ENCODE measurements around the gene UBE4B. TPM values are rescaled to one million over a fixed set of nuclear protein-coding genes. Genes with fewer than 3 reads are reported as not detected.

UBE4B gene
- total and polyA plus RNA-seq, 4 experiments from 2014 or later: 4.6 to 47.6 (median 26.9) TPM

GRCh38 chr1:10160173-10160572 lies 127.4 kb downstream of the UBE4B start:
- H3K9me3 ChIP-seq (ENCODE audit: control insufficient read depth in 1 of 2, low read length in 2 of 2): no peaks in the 10 kb centered on the region
- no peak overlapping the region for H3K4me3 Mint-ChIP-seq
- intact Hi-C loops (cut with micrococcal nuclease): no loop called here
- H3K27me3 ChIP-seq (ENCODE audit: insufficient read depth, low read length): no peaks in the 10 kb centered on the region
- CTCF ChIA-PET (ENCODE audit: partially characterized antibody): no interaction called here
- no peak for DNase-seq
- H3K27ac ChIP-seq (ENCODE audit: low read depth, low read length): no peak overlapping the region
- H3K27me3 Mint-ChIP-seq: no peaks in the 10 kb centered on the region
- POLR2A ChIA-PET (ENCODE audit: partially characterized antibody): no interaction called here
- peaks cover 0 to 2% (median 0%) of the 10 kb centered on the region in 8 donors for H3K9me3 Mint-ChIP-seq
- peaks cover 28 to 51% of the 10 kb centered on the region in 2 donors for H3K36me3 Mint-ChIP-seq
- no peaks in the 10 kb centered on the region for H3K4me1 ChIP-seq (ENCODE audit: insufficient read depth, low read length)
- no peaks in the 10 kb centered on the region for H3K4me1 Mint-ChIP-seq
- peak overlapping the region in 1 of 7 donors; percentile 11 for H3K27ac Mint-ChIP-seq
- H3K4me3 ChIP-seq (ENCODE audit: low read length in 2 of 2): no peak overlapping the region
- peaks cover 25% of the 10 kb centered on the region for H3K36me3 ChIP-seq (ENCODE audit: insufficient read depth, low read length)

GRCh38 chr1:10160907-10161490 lies 128.2 kb downstream of the UBE4B start:
- intact Hi-C loops (cut with micrococcal nuclease): loop anchor here (1.0 kb wide), 1 partner anchor 13 kb away; no protein-coding TSS in a partner anchor
- no peaks in the 10 kb centered on the region for H3K27me3 Mint-ChIP-seq
- H3K4me1 ChIP-seq (ENCODE audit: insufficient read depth, low read length): no peaks in the 10 kb centered on the region
- H3K4me3 ChIP-seq (ENCODE audit: low read length in 2 of 2): no peak overlapping the region
- peak overlapping the region in 3 of 7 donors; percentile 33 to 57 (median 42) for H3K27ac Mint-ChIP-seq
- H3K27ac ChIP-seq (ENCODE audit: low read depth, low read length): no peak overlapping the region
- DNase-seq: no peak
- H3K4me3 Mint-ChIP-seq: no peak overlapping the region
- peaks cover 0 to 2% (median 0%) of the 10 kb centered on the region in 8 donors for H3K9me3 Mint-ChIP-seq
- H3K4me1 Mint-ChIP-seq: no peaks in the 10 kb centered on the region
- CTCF ChIA-PET (ENCODE audit: partially characterized antibody): no interaction called here
- no peaks in the 10 kb centered on the region for H3K27me3 ChIP-seq (ENCODE audit: insufficient read depth, low read length)
- POLR2A ChIA-PET (ENCODE audit: partially characterized antibody): no interaction called here
- H3K36me3 Mint-ChIP-seq: peaks cover 37 to 55% of the 10 kb centered on the region in 2 donors
- no peaks in the 10 kb centered on the region for H3K9me3 ChIP-seq (ENCODE audit: control insufficient read depth in 1 of 2, low read length in 2 of 2)
- peaks cover 33% of the 10 kb centered on the region for H3K36me3 ChIP-seq (ENCODE audit: insufficient read depth, low read length)

GRCh38 chr1:10161541-10162290 lies 129.0 kb downstream of the UBE4B start:
- intact Hi-C loops (cut with micrococcal nuclease): loop anchor here (1.0 kb wide), 1 partner anchor 13 kb away; no protein-coding TSS in a partner anchor
- Histone ChIP-seq H3K36me3 (ENCODE audit: insufficient read depth, low read length) (peaks cover 38% of the 10 kb centered on the region), H3K27me3 (ENCODE audit: insufficient read depth, low read length) (no peaks in the 10 kb centered on the region), H3K9me3 (ENCODE audit: control insufficient read depth in 1 of 2, low read length in 2 of 2) (no peaks in the 10 kb centered on the region), H3K4me1 (ENCODE audit: insufficient read depth, low read length) (no peaks in the 10 kb centered on the region), H3K27ac (ENCODE audit: low read depth, low read length) (no peak overlapping the region), H3K4me3 (ENCODE audit: low read length in 2 of 2) (no peak overlapping the region)
- Mint-ChIP-seq H3K36me3 (peaks cover 38 to 60% of the 10 kb centered on the region in 2 donors), H3K4me3 (no peak overlapping the region), H3K27me3 (no peaks in the 10 kb centered on the region), H3K27ac (no peak overlapping the region), H3K4me1 (no peaks in the 10 kb centered on the region), H3K9me3 (peaks cover 0 to 2% (median 0%) of the 10 kb centered on the region in 8 donors)
- DNase-seq: no peak
- CTCF ChIA-PET (ENCODE audit: partially characterized antibody): interaction anchor here (1.3 kb wide), 1 partner anchor 48 kb away, joined by 3 read pairs; the partner anchor contains the start of gene KIF1B
- POLR2A ChIA-PET (ENCODE audit: partially characterized antibody): no interaction called here

- intact Hi-C loops (cut with micrococcal nuclease): no loop called here
- peaks cover 19% of the 10 kb centered on the region for H3K4me1 ChIP-seq (ENCODE audit: insufficient read depth, low read length)
- ChIA-PET POLR2A (ENCODE audit: partially characterized antibody) (no interaction called here), CTCF (ENCODE audit: partially characterized antibody) (no interaction called here)
- Mint-ChIP-seq H3K4me3 (no peak overlapping the region), H3K4me1 (peaks cover 13 to 25% (median 15%) of the 10 kb centered on the region in 4 donors), H3K9me3 (no peaks in the 10 kb centered on the region), H3K27ac (peak overlapping the region in 6 of 7 donors; percentile 57 to 92 (median 75)), H3K27me3 (no peaks in the 10 kb centered on the region), H3K36me3 (peaks cover 54 to 71% of the 10 kb centered on the region in 2 donors)
- H3K4me3 ChIP-seq (ENCODE audit: low read length in 2 of 2): no peak overlapping the region
- no peak for DNase-seq
- peaks cover 37% of the 10 kb centered on the region for H3K36me3 ChIP-seq (ENCODE audit: insufficient read depth, low read length)
- H3K27ac ChIP-seq (ENCODE audit: low read depth, low read length): no peak overlapping the region
- no peaks in the 10 kb centered on the region for H3K27me3 ChIP-seq (ENCODE audit: insufficient read depth, low read length)
- H3K9me3 ChIP-seq (ENCODE audit: control insufficient read depth in 1 of 2, low read length in 2 of 2): no peaks in the 10 kb centered on the region
Measured at GRCh38 chr1:10168912-10169514, 136.3 kb downstream of the UBE4B start.

- Mint-ChIP-seq H3K36me3 (peaks cover 52 to 70% of the 10 kb centered on the region in 2 donors), H3K4me3 (peak overlapping the region in 3 of 8 donors; percentile 4 to 39 (median 26)), H3K27me3 (no peaks in the 10 kb centered on the region), H3K27ac (peak overlapping the region in 5 of 7 donors; percentile 43 to 93 (median 80)), H3K4me1 (peaks cover 13 to 25% (median 15%) of the 10 kb centered on the region in 4 donors), H3K9me3 (peaks cover 0 to 2% (median 0%) of the 10 kb centered on the region in 8 donors)
- intact Hi-C loops (cut with micrococcal nuclease): no loop called here
- no peaks in the 10 kb centered on the region for H3K27me3 ChIP-seq (ENCODE audit: insufficient read depth, low read length)
- POLR2A ChIA-PET (ENCODE audit: partially characterized antibody): no interaction called here
- H3K9me3 ChIP-seq (ENCODE audit: control insufficient read depth in 1 of 2, low read length in 2 of 2): no peaks in the 10 kb centered on the region
- CTCF ChIA-PET (ENCODE audit: partially characterized antibody): interaction anchor here (1.1 kb wide), 1 partner anchor 15 kb away, joined by 3 read pairs; no protein-coding TSS in a partner anchor
- no peak overlapping the region for H3K27ac ChIP-seq (ENCODE audit: low read depth, low read length)
- peaks cover 19% of the 10 kb centered on the region for H3K4me1 ChIP-seq (ENCODE audit: insufficient read depth, low read length)
- no peak for DNase-seq
- no peak overlapping the region for H3K4me3 ChIP-seq (ENCODE audit: low read length in 2 of 2)
- peaks cover 31% of the 10 kb centered on the region for H3K36me3 ChIP-seq (ENCODE audit: insufficient read depth, low read length)
Measured at GRCh38 chr1:10170239-10170574, 137.4 kb downstream of the UBE4B start.

- POLR2A ChIA-PET (ENCODE audit: partially characterized antibody): no interaction called here
- Mint-ChIP-seq H3K9me3 (peaks cover 0 to 7% (median 0%) of the 10 kb centered on the region in 8 donors), H3K4me3 (no peak overlapping the region), H3K4me1 (peaks cover 13 to 25% (median 15%) of the 10 kb centered on the region in 4 donors), H3K27ac (no peak overlapping the region), H3K27me3 (no peaks in the 10 kb centered on the region), H3K36me3 (peaks cover 51 to 66% of the 10 kb centered on the region in 2 donors)
- Histone ChIP-seq H3K4me3 (ENCODE audit: low read length in 2 of 2) (no peak overlapping the region), H3K36me3 (ENCODE audit: insufficient read depth, low read length) (peaks cover 21% of the 10 kb centered on the region), H3K4me1 (ENCODE audit: insufficient read depth, low read length) (peaks cover 19% of the 10 kb centered on the region), H3K27me3 (ENCODE audit: insufficient read depth, low read length) (no peaks in the 10 kb centered on the region), H3K9me3 (ENCODE audit: control insufficient read depth in 1 of 2, low read length in 2 of 2) (no peaks in the 10 kb centered on the region), H3K27ac (ENCODE audit: low read depth, low read length) (no peak overlapping the region)
- DNase-seq: no peak
- CTCF ChIA-PET (ENCODE audit: partially characterized antibody): no interaction called here
- intact Hi-C loops (cut with micrococcal nuclease): no loop called here
Measured at GRCh38 chr1:10171105-10171767, 138.5 kb downstream of the UBE4B start.

Measured in CD4-positive, alpha-beta memory T cell (primary cell).